HG03442 (cell line): Measurements from ENCODE around the gene HMMR.
A peak's percentile ranks its signal among the peaks of the same experiment; 100 is the strongest.
"Not testable (repeated sequence)": the region's sequence is repeated elsewhere in the genome, so short reads cannot be mapped to it uniquely, and the experiment has no call there.

Source experiments
- ATAC-seq: cut with Tn5 transposase; IDR thresholded peaks from one replicate; pipeline ENCODE4 v1.9.1; 2021; ENCODE audit warnings: mild to moderate bottlenecking, moderate library complexity; ENCODE audit not compliant: unreplicated experiment

The HMMR gene

DNA sequence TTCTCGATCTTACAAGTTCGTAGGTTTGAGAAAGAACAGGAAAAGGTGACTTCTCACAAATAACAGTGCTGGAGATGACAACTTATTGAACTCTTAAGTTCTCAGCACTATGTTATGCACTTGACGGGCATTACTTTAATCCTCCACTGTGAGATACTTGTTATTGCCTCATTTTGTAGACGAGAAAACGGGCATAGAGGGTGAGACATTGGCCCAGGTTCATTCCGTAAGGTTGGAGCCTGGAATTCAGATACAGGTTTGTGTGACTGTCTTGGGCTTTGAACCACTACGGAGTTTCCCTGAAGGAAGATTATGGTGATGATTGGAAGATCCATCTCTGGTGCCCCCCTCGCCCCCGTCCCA lies 45.6 kb downstream of the HMMR start:
- ATAC-seq, result peak; percentile 12

DNA sequence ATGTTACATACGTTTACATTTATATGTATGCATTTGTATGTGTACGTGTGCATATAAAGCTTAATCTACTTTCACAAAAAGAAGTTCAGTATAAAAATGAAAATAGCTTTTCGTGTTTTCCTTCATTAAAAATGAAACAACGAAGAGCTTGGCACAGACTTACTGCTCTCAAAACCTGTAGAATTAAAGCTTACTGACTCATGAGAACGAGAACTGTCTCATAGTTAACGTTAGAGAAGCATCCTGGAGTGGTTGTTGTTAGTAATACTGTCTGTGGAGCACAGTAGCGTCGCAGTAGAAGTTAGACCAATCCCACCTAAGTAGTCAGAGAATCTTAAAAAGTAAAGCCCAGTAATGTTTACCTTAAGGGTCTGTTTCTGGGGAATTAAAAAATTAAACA lies 46.3 kb downstream of the HMMR start:
- no peak for ATAC-seq

DNA sequence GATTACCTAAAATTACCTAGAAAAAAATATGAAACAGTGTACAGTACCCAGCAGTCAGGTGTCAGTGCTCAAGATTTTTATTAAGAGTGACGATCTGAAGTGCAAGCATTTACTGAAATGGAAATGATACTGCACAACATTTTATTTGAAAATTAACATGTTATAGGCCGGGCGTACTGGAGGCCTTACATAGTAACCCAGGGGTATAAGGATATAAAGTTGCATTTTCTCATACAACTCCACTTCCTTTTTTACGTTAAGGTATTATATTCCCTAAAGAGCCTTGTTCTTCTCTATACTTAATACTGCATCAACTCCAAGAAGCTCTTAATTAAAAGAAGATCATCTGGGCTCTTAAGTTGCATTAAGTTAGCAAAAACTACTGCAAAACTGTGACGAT lies 48.3 kb downstream of the HMMR start:
- no peak for ATAC-seq

DNA sequence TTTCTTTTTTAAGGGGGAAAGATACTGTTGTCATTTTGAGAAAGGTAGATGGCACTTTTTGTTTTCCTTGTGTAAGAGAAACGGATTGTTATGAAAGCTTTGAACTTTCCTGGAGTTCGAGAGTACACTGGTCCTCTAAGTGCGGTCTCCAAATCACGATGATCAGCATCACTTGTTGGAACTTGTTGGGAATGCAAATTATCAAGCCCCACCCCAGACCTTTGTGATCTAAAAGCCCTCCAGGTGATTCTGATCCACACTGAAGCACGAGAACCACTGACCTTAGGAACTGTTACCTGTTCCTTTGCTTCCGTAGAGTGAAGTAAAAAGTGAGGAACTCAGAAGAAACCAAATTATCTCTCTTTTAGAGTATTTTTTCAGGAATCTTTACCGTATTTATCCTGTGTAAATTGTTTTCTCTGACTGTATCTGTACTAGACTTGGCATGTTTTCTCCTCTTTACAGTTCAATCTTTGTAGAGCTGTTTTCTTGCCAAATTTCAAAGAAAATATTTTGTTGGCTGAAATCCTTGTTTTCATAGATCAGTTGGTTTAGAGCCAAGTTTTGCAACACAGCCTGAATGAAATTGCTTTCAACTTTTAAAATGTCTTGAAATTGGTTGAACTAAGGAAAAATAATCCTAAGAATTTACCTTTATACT lies 49.0 kb downstream of the HMMR start:
- no peak for ATAC-seq

DNA sequence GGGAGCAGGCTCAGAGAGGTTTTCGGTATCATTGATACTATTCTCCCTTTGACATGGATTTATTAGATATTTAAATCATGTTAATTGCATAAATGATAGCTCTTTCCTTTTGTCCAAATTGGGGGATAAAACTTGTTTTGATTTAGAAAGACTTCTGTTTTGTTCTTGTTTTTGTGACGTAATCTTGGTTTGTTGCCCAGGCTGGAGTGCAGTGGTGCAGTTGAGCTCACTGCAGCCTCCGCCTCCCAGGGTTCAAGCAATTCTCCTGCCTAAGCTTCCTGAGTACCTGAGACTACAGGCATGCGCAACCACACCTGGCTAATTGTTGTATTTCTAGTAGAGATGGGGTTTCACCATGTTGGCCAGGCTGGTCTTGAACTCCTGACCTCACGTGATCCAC lies 52.1 kb downstream of the HMMR start:
- no peak for ATAC-seq

DNA sequence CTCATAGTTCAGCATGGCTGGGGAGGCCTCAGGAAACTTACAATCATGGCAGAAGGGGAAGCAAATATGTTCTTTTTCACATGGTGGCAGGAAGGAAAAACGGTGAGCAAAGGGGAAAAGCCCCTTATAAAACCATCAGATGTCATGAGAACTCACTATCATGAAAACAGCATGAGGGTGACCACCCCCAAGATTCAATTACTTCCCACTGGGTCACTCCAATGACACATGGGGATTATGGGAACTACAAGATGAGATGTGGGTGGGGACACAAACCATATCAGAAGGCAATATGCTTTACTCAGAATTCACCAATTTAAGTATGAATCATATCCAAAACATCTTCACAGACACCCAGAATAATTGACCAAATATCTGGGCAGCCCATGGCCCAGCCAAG lies 64.7 kb downstream of the HMMR start:
- no peak for ATAC-seq

DNA sequence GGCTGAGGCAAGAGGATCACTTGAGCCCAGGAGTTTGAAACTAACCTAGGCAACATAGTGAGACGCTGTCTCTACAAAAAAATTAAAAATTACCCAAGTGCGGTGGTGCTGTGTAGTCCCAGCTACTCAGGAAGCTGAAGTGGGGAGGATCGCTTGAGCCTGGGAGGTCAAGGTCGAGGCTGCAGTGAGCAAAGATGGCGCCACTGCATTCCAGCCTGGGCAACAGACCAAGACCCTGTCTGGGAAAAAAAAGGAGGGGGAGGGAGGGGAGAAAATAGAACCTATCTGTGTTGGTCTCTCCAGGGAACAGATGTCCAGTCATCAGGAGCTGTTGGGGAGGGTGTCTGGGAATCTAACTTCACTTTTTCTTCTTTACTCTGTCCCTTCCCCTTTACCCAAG lies 69.3 kb downstream of the HMMR start:
- ATAC-seq, result no peak

DNA sequence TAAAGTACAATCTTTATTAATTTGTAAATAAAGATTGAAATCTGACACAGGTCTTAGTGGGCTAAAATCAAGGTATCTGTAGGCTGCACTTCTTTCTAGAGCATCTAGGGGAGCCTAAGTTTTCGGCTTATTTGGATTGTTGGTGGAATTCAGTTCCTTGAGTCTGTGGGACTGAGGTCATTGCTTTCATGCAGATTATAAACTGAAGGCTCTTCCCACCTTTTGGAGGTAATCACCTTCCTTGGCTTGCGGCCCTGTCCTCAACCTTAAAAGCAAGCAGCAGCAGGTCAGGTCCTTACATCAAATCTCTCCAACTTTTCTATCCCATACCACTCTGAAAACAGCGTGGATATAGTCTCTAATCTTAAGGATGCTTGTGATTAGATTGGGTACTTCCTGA lies 70.8 kb downstream of the HMMR start:
- ATAC-seq, result no peak

DNA sequence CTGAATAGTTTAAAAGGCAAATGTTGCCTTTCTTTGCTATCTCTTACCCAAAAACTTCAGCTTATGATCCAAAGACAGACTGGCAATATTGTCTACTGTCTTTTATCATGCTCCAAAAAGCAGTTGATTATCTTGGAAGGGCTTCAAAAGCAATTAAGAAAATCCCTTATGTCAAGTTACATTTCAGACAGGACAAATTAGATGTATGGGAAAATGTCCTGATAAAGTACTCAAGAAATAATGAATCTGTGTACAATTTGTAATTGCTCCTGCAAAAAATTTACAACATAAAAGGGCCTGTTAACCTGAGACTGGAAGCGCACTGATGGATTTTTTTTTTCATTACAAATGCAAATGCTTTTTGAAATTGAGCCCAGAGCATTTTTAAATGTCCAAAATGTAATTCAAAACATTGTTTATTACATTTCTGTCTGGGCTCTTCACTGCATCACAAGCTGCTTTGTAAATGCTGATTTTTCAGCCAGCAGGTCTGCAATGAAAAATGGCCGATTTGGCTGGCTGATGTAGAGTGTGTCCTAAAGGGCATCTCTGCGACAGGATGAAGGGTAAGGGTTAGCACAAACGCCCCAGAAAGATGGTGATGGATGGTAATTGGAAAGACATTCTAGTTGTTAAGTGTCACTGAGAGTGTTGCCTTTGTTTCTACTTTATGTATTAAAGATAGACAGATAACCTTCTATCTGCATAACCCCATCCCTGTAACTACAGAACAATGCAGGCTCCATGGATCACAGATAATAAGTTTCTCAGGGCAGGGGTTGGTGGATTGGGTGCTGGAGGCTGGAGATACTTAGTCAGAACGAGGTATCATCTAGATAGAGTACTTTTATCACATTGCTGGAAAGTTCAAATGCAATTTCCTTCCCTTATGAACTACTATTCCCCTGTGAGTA lies 72.0 kb downstream of the HMMR start:
- no peak for ATAC-seq

DNA sequence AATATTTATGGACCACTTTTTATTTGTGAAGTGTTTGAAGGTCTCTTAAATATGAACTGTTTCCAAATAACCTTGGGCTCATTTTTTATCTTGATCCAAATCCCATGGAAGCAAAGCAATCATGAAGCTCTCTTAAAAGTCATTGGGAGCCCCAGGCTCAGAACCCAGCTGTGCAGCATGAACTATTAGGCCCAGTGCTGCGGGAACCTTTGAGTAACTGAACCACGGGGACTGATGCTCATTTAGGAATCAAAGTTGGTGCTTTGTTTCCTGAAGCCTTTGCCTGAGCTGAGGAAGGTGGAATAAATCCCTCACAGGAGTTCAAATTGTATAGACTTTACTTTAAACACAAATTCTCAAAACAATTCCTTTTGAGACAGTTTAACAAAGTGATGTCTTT lies 72.8 kb downstream of the HMMR start:
- no peak for ATAC-seq

DNA sequence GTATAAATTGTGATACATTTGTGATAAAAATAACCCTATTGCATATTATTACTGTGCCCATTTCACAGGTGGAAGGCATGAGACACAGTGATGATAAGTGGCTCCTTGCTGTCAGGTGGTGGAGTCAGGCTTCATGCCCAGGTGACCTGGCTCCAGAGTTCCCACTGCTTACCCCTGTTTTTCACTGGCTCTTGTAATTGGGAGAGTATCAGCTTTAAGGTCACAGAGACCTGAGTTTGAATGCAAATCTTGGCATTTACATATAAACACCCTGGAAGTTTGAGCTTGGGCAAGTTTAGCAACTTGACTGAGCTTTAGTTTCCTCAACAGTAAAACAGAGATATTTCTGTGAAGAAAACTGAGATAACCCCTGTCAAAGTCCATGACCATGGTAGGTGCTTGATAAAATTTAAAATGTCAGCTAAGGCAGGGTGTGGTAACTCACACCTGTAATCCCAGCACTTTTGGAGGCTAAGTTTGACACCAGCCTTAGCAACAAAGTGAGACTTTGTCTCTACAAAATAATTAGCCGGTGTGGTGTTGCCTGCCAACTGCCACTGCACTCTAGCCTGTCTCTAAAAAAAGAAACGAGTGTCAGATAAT lies 74.2 kb downstream of the HMMR start:
- no peak for ATAC-seq

DNA sequence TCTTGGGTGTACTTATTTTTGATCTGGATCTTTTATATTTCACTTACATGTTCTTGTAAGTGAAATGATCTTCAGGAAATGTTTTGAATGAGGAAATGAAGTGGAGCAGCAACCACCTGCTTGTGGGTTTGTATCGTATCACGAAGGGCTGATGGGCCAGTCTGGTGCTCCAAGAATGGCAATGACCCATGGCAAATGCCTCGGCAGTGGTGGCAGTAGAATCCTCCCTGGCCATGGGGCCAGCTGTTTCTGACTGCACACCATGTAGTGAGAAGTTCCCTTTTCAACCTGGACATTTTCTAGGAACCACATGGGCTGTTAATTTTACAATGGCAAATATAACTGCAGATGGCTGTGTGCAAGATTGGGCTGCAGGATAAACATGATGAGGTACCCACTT lies 74.9 kb downstream of the HMMR start:
- no peak for ATAC-seq

DNA sequence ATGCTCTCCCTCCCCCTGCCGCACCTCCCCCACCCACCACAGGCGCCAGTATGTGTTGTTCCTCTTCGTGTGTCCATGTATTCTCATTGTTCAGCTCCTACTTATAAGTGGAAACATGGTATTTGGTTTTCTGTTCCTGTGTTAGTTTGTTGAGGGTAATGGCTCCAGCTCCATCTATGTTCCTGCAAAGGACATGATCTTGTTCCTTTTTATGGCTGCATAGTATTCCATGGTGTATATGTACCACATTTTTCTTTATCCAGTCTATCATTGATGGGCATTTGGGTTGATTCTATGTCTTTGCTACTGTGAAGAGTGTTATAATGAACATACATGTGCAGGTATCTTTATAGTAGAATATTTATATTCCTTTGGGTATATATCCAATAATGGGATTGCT lies 76.0 kb downstream of the HMMR start:
- ATAC-seq, result not testable (repeated sequence)

DNA sequence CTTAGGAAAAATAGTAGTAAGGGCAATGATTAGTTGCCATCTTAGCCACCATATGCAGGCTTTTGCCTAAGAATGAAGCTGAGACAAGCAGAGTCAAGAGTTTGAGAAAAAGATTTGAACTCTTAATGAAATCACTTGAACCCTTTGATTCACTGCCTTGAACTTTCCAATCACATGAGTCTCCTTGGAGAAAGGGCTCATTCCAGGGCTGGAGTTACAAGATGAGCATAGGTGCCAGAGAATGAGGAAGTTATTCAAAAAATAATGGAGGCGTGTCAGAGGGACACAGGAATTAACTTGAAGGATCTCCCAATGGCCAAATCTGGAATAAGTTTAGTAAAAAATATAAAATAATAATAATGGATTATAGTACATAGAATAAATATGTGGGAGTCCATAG lies 80.3 kb downstream of the HMMR start:
- ATAC-seq, result no peak
